Measurements from ENCODE around the gene HIVEP3. TPM values are rescaled to one million over a fixed set of nuclear protein-coding genes. Genes with fewer than 3 reads are reported as not detected.

HIVEP3 gene
- total and polyA plus RNA-seq, 2 donors (not counting 1 experiment from before 2014, with no cell fraction given) = 2.0 to 5.1 TPM

GRCh38 chr1:41542196-41542930, 376.4 kb downstream of the HIVEP3 start:
- Histone ChIP-seq H3K4me3 (ENCODE audit: control extremely low read depth in 1 of 5, extremely low read depth in 1 of 5, insufficient read depth in 1 of 5, low read depth in 2 of 5, low read length in 4 of 5) (no peak overlapping the region), H3K9me3 (ENCODE audit: control extremely low read depth in 1 of 3, control insufficient read depth in 2 of 3, insufficient read depth in 1 of 3, low read length in 2 of 3) (peaks cover 0 to 5% (median 0%) of the 10 kb centered on the region in 3 donors), H4K20me1 (ENCODE audit: control insufficient read depth, insufficient read depth, low read length, poor library complexity, severe bottlenecking) (no peaks in the 10 kb centered on the region), H3K4me1 (ENCODE audit: control insufficient read depth in 2 of 2, insufficient read depth in 2 of 2, low read length in 2 of 2) (peaks cover 25 to 40% of the 10 kb centered on the region in 2 donors), H3K27ac (ENCODE audit: low read length in 2 of 2) (no peak overlapping the region), H3K36me3 (replicated peaks in 1 of 2; ENCODE audit: control extremely low read depth in 1 of 2, control insufficient read depth in 1 of 2, extremely low read depth in 1 of 2, insufficient read depth in 2 of 2, low read length in 1 of 2) (peaks cover 0 to 10% of the 10 kb centered on the region in 2 experiments), H3K79me2 (ENCODE audit: control insufficient read depth, insufficient read depth, low read length) (peaks cover 9% of the 10 kb centered on the region), H3K4me2 (replicated peaks; ENCODE audit: low read depth, low read length, poor library complexity, severe bottlenecking) (no peak overlapping the region), H3K9ac (ENCODE audit: low read length) (no peak overlapping the region), H3K27me3 (replicated peaks in 1 of 4; ENCODE audit: control extremely low read depth in 1 of 4, control insufficient read depth in 3 of 4, insufficient read depth in 4 of 4, low read length in 3 of 4) (no peaks in the 10 kb centered on the region), H2AFZ (ENCODE audit: insufficient read depth, low read depth, low read length, poor library complexity, severe bottlenecking) (no peak overlapping the region)
- no peak for ATAC-seq (ENCODE audit: low read depth)
- TF ChIP-seq EZH2 (IDR thresholded peaks at IDR 0.05; ENCODE audit: borderline replicate concordance, insufficient read depth, low read depth, low read length, poor library complexity, severe bottlenecking) = no peak
- TF ChIP-seq CTCF (IDR thresholded peaks at IDR 0.05) = no peak
- Mint-ChIP-seq H3K27me3 (no peaks in the 10 kb centered on the region), H3K9me3 (ENCODE audit: insufficient read depth) (no peaks in the 10 kb centered on the region), H3K27ac (no peak overlapping the region), H3K4me1 (peaks cover 54% of the 10 kb centered on the region), H3K4me3 (no peak overlapping the region)
- 97% methylated on average over 9 of the region's 12 CpGs for WGBS (ENCODE audit: insufficient coverage)
- intact Hi-C loops (cut with micrococcal nuclease) = no loop called here
- POLR2A ChIA-PET = no interaction called here
- no peak for DNase-seq
- CTCF ChIA-PET = interaction anchor here (2.6 kb wide), 1 partner anchor 26 kb away, joined by 10 read pairs; no protein-coding TSS in a partner anchor

GRCh38 chr1:41541592-41541952, 377.1 kb downstream of the HIVEP3 start:
- CTCF ChIA-PET = interaction anchor here (2.1 to 2.6 kb wide), 2 partner anchors 25 to 32 kb away, joined by 7 to 10 read pairs; no protein-coding TSS in a partner anchor
- WGBS (ENCODE audit: insufficient coverage) = 100% methylated on average over 1 of the region's 1 CpG

More at GRCh38 chr1:41541592-41541952, 377.1 kb downstream of the HIVEP3 start:
- peaks cover 9% of the 10 kb centered on the region for H3K79me2 ChIP-seq (ENCODE audit: control insufficient read depth, insufficient read depth, low read length)
- H3K27me3 ChIP-seq (replicated peaks in 1 of 4; ENCODE audit: control extremely low read depth in 1 of 4, control insufficient read depth in 3 of 4, insufficient read depth in 4 of 4, low read length in 3 of 4) = no peaks in the 10 kb centered on the region
- H3K4me3 ChIP-seq (ENCODE audit: control extremely low read depth in 1 of 5, extremely low read depth in 1 of 5, insufficient read depth in 1 of 5, low read depth in 2 of 5, low read length in 4 of 5) = no peak overlapping the region
- H3K9ac ChIP-seq (ENCODE audit: low read length) = no peak overlapping the region
- no peak overlapping the region for H3K27ac ChIP-seq (ENCODE audit: low read length in 2 of 2)
- peak overlapping the region; percentile 29 for H3K27ac Mint-ChIP-seq
- H3K9me3 Mint-ChIP-seq (ENCODE audit: insufficient read depth) = no peaks in the 10 kb centered on the region
- no peak overlapping the region for H3K4me3 Mint-ChIP-seq
- DNase-seq = no peak
- no peak for ATAC-seq (ENCODE audit: low read depth)
- POLR2A ChIA-PET = no interaction called here
- H3K27me3 Mint-ChIP-seq = no peaks in the 10 kb centered on the region
- no peaks in the 10 kb centered on the region for H4K20me1 ChIP-seq (ENCODE audit: control insufficient read depth, insufficient read depth, low read length, poor library complexity, severe bottlenecking)
- intact Hi-C loops (cut with micrococcal nuclease) = no loop called here
- H3K4me2 ChIP-seq (replicated peaks; ENCODE audit: low read depth, low read length, poor library complexity, severe bottlenecking) = peak overlapping the region; percentile 40
- peaks cover 56% of the 10 kb centered on the region for H3K4me1 Mint-ChIP-seq
- H2AFZ ChIP-seq (ENCODE audit: insufficient read depth, low read depth, low read length, poor library complexity, severe bottlenecking) = no peak overlapping the region
- peaks cover 33 to 48% of the 10 kb centered on the region in 2 donors for H3K4me1 ChIP-seq (ENCODE audit: control insufficient read depth in 2 of 2, insufficient read depth in 2 of 2, low read length in 2 of 2)
- peaks cover 0 to 10% of the 10 kb centered on the region in 2 experiments for H3K36me3 ChIP-seq (replicated peaks in 1 of 2; ENCODE audit: control extremely low read depth in 1 of 2, control insufficient read depth in 1 of 2, extremely low read depth in 1 of 2, insufficient read depth in 2 of 2, low read length in 1 of 2)
- TF ChIP-seq EZH2 (IDR thresholded peaks at IDR 0.05; ENCODE audit: borderline replicate concordance, insufficient read depth, low read depth, low read length, poor library complexity, severe bottlenecking) = no peak
- no peak for TF ChIP-seq CTCF (IDR thresholded peaks at IDR 0.05)
- peaks cover 0 to 5% (median 0%) of the 10 kb centered on the region in 3 donors for H3K9me3 ChIP-seq (ENCODE audit: control extremely low read depth in 1 of 3, control insufficient read depth in 2 of 3, insufficient read depth in 1 of 3, low read length in 2 of 3)
